Stimulated activated CD8-positive, alpha-beta memory T cell treated with anti-CD3 and anti-CD28 coated beads, Interleukin-4, amount 100 ng/mL, for 4 hours (primary cell): ENCODE data around the gene VIPR2.
"Not testable (repeated sequence)": the region's sequence is repeated elsewhere in the genome, so short reads cannot be mapped to it uniquely, and the experiment has no call there.

Experiments
- DNase-seq, 2 donors: peaks; one replicate each; pipeline ENCODE4 v3.0.0-alpha.2; 2020; ENCODE audit warnings: low read depth in 2 of 2, low spot score in 1 of 2

VIPR2 gene

DNA sequence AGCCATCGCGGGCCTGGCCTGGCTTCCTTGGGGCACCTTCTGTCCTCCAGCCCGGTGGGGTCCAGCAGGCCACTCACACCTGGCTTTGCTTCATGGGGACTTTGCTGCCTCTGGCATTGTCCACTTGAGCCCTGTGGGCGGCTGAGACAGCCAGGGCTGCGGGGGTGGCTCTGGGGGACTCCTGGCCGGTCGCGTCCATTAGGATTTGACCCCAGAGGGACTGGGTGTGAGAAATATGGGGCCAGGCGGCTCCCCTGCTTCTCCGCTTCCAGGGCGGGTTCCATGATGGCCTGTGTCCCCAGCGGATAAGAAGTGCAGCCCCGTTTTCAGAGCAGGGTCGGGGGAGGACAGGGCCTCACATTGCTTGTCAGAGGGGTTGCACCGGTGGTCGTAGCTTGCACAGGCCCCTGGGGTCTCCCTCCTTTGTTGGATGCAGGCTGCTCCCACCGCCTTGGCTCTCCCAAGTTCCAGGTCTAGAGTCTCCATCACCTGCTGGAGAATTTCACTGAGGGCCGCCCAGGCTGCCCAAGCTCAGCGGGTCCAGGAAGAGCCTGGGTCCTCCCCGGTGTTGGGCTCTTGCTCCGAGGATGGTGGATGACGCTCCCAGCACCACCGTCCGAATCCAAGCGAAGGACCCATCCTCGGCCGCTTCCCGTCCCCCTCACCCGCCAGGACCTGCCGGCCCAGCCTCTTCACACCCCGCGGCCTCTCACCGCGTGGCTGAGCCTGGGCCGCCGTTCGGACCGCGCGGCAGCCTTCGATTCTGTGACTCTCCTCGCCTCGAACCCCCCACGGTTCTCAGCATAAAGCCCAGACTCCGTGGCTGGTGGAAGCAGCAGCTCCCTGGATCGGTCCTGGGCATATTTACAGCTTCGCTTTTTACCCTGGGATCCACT is 148.2 kb downstream of the VIPR2 start:
- no peak for DNase-seq

DNA sequence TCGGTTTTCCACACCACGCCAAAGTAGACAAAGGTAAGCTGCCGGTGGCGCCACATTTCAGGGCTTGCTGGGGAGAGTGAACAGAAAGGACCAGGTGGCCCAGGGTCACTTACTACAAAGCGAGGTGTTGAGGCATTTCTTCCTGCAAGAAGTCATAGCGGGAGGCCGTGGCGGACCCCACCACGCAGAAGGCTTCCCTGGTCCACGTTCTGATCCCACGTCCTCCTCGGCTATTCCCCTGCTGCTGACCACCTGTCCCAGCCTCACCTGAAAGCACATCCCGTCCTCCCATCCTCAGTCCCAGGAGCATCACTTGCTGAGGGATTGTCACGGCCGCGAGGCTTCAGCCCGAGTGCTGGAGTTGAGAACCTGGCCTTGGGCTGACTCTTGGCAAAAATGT is 149.2 kb downstream of the VIPR2 start:
- DNase-seq = no peak

DNA sequence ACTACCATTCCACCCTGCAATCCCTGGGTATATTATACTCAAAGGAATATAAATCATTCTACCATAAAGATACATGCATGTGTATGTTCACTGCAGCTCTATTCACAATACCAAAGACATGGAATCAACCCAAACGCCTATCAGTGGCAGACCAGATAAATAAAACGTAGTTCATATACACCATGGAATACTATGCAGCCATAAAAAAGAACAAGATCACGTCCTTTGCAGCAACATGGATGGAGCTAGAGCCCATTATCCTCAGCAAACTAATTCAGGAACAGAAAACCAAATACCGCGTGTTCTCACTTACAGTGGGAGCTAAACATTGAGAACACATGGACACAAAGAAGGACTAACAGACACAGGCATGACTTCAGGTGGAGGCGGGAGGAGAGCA is 150.0 kb downstream of the VIPR2 start:
- DNase-seq = no peak

DNA sequence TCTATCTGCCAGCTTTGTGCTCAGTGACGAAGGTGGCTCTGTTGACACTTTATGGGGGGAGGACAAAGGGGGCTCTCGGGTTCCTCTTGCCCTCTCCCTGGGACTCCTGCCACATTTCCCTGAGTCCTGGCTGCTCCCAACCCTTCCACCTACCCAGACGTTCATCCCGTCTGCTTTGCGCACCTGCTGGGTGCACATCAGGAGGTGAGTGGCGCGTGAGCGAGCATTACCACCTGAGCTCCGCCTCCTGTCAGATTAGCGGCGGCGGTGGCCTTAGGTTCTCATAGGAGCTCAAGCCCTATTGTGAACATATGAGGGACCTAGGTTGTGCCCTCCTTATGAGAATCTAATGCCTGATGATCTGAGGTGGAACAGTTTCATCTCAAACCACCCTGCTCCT is 151.1 kb downstream of the VIPR2 start:
- no peak for DNase-seq

DNA sequence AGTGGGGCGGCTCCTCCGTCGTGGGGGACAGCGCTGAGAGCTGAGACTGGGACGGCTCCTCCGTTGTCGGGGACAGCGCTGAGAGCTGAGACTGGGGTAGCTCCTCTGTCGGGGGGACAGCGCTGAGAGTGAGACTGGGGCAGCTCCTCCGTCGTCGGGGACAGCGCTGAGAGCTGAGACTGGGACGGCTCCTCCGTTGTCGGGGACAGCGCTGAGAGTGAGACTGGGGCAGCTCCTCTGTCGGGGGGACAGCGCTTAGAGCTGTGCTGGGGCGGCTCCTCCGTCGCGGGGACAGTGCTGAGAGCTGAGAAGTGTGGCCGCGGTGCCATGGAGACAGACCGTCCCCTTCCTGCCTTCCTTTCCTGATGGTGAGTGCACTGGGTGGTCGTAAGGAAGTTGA is 151.9 kb downstream of the VIPR2 start:
- DNase-seq = no peak

DNA sequence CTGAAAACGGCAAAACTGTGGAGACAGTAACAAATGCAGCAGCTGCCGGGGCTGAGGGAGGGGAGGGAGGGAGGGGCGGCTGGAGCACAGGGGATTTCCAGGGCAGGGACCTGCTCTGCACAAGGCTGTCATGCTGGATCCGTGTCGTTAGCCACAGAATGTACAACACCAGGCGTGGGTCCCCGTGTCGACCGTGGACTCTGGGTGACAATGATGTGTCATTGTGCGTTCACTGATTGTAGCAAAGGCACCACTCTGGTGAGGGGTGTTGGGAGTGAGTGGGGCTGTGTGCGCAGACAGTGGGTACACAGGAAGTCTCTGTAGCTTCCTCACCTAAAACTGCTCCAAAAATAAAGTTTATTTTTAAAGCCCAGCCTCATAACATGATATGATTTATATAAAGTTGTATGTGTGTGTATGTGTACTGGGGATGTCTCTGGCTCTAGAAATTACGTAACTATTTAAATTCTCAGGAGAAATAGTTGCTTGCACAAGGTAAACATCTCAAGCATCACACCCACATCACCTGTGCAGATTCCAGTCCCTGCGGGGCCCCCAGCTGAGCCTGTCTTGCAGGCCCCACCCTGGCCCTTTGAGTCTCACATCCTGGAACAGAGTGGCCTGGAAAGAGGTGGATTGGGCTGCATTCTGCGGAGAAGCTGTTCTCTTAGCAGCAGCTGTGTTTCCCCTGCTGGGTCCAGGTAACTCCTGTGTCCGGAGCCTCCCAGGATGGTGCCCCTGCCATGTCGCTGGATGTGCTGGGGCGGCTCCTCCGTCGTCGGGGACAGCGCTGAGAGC is 152.6 kb downstream of the VIPR2 start:
- no peak for DNase-seq

DNA sequence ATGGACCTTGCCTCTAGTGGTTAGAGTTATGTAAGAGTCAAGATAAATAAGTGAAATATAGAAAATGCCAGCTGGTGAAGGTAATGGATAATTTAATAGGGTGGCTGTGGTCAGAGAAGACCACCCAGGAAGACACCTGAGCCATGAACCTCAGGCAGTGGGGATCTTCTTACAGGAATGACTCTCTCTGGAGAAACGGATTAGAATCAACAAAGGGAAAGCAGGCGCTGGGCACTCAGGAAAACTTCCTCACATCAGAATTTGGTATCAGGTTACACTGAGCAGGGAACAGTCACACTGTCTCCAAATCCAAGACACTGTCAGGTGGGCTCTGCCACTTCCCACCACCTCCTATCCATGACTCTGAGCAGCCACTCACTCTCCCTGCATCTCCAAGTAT is 155.7 kb downstream of the VIPR2 start:
- no peak for DNase-seq

DNA sequence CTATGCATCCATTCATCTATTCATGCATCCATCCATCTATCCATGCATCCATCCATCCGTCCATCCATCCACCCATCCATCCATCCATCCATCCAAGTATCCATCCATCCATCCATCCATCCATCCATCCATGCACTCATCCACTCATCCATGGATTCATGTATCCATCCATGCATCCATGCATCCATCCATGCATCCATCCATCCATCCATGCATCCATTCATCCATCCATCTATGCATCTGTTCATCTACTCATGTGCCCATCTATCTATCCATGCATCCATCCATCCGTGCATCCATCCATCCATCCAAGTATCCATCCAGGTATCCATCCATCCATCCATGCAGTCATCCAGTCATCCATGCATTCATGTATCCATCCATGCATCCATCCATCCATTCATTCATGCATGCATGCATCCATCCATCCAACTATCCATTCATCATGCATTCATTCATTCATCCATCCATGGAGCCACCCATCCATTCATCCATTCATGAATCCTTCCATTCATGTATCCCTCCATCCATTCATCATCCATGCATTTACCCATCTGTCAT is 156.3 kb downstream of the VIPR2 start:
- DNase-seq = no peak

DNA sequence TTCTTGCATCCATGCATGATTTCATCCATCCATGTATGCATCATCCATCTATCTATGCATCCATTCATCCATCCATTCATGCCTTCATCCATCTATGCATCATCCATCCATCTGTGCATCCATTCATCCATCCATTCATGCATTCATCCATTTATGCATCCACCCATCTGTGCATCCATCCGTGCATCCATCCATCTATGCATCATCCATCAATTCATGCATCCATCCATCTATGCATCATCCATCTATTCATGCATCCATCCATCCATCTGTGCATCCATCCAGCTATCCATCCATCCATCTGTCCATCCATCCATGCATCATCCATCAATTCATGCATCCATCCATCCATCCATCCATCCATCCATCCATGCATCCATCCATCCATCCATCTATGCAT is 157.0 kb downstream of the VIPR2 start:
- no peak for DNase-seq

DNA sequence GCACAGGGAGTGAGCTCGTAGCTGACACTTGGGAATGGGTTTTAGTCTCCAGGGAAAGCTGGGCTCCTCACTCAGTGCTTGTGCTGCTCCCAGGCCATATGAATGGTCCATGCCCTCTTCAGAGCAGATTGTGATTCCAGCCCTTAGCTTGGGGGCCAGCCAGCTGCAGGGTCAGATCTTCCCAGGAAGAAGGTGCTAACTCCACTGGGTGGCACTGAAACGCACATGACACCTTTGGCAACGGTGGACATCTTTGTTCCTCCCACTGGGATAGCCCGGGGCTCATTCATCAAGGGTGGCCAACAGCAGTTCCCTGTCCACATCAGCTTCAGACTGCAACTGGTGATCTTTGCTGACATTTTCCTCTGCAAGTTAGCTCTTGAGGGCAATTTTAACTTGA is 159.1 kb downstream of the VIPR2 start:
- DNase-seq = no peak

DNA sequence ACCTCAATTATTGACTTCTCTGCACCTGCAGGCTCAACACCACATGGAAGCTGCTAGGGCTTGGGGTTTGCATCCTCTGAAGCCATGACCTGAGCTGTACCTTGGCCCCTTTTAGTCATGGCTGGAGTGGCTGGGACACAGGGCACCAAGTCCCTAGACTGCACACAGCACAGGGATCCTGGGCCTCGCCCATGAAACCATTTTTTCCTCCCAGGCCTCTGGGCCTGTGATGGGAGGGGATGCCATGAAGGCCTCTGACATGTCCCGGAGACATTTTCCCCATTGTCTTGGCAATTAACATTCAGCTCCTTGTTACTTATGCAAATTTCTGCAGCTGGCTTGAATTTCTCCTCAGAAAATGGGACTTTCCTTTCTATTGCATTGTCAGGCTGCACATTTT is 160.7 kb downstream of the VIPR2 start:
- not testable (repeated sequence) for DNase-seq

DNA sequence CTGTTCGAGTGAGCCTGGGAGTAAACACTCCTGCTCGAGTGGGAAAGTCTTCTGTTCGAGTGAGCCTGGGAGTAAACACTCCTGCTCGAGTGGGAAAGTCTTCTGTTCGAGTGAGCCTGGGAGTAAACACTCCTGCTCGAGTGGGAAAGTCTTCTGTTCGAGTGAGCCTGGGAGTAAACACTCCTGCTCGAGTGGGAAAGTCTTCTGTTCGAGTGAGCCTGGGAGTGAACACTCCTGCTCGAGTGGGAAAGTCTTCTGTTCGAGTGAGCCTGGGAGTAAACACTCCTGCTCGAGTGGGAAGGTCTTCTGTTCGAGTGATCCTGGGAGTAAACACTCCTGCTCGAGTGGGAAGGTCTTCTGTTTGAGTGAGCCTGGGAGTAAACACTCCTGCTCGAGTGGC is 162.6 kb downstream of the VIPR2 start:
- DNase-seq = not testable (repeated sequence)

DNA sequence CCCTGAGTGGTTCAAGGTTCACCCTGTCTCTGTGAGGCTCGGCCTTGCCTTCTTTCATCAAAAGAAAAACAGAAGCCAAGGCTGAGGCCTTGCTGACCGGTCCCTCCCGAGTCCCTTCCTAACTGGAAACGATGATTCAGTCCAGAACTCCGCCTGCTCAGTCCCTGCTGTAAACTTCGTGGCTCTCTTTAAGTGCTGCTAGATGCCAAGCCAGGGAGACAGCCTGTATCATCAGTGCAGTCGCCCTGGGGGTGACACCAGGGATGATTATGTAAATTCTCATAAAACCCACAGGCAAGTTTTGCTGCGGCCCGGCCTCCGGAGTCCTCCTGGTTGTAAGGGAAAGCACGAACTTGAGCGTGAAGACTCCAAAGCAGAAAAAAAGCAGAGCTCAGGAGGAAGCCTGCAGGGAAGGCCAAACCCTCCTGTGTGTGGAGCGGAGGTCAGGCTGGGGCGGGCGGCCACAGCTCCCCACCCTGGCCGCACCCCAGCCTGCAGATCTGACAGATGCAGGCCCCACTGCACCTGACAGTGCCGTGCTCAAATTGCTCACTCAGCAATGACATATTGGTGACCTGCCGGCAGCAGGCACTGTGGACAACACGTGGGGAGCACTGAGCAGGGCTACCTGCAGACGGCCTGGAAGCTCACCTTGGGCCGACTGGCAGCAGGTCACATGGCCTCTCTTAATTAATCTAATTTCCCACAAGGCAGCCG is 164.9 kb downstream of the VIPR2 start:
- DNase-seq = no peak

DNA sequence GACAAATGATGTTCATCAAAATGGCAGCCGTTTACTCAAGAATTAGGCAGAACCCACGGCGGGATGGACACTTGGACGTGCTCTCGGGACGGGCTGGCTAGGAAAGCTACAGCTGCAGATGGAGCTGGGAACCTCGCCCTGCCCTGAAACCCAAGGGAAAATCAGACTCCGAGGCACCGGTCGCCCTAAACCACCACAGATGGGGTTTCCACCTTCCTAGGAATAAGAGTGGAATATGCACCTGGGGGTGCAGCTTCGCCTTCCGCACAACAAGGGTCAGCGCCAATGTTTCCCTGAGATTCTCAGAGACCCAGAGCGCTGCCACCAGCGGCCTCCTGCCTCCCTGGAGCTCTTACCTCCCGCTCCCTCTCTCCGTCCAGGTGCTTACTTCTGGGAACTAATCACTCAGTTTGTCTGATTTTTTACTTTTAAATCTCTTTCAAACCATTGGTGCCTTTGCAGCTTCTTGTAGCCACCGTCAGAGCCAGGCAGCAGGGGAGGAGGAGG is 165.6 kb downstream of the VIPR2 start:
- DNase-seq = no peak
